ENCODE results near the gene LRMDA.

Gene LRMDA

GRCh38 chr10:75397496-75398199 is 33.8 kb upstream of the LRMDA start:
- Histone ChIP-seq H3K4me3 (ENCODE audit: low read depth, low read length) (peak overlapping the region; percentile 22; the same call in 1 of the 2 replicates), H3K9me3 (ENCODE audit: control insufficient read depth, insufficient read depth, low read length) (no peaks in the 10 kb centered on the region), H3K36me3 (ENCODE audit: control insufficient read depth, insufficient read depth, low read length) (no peaks in the 10 kb centered on the region), H3K27ac (ENCODE audit: low read depth, low read length) (no peak overlapping the region), H3K27me3 (ENCODE audit: control insufficient read depth, insufficient read depth, low read length) (peaks cover 98% of the 10 kb centered on the region), H3K4me1 (ENCODE audit: control insufficient read depth, insufficient read depth, low read length) (no peaks in the 10 kb centered on the region; the same call in none of the 2 replicates), H3K9ac (ENCODE audit: low read depth, low read length) (no peak overlapping the region)

DNA sequence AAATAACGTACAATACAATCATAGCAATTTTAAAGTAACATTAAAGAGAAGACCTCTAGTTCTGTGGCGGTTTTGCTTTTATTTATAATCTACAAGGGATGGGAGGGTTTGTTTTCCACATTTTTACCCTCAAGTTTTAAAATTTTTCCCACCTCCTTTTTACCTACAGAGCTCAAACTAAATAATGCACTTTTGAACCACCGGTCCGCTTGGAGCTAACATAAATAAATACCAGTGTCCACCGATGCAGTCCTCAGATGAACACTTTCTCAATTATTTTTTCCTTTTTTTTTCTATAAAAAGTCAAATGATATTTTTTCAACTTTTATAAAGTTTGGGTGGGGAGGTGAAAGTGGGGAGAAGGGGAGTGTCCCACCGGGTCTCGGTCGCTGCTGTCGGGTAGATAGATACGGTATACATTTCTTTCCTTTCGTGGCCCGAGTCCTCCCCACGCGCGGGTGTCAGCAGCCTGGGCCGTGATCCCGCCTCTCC is 33.2 kb upstream of the LRMDA start:
- H3K9me3 ChIP-seq (ENCODE audit: control insufficient read depth, insufficient read depth, low read length), result no peaks in the 10 kb centered on the region
- H3K27me3 ChIP-seq (ENCODE audit: control insufficient read depth, insufficient read depth, low read length), result peaks cover 98% of the 10 kb centered on the region
- H3K4me3 ChIP-seq (ENCODE audit: low read depth, low read length), result peak overlapping the region; percentile 52
- H3K9ac ChIP-seq (ENCODE audit: low read depth, low read length), result no peak overlapping the region
- no peaks in the 10 kb centered on the region for H3K36me3 ChIP-seq (ENCODE audit: control insufficient read depth, insufficient read depth, low read length)
- H3K27ac ChIP-seq (ENCODE audit: low read depth, low read length), result no peak overlapping the region
- no peaks in the 10 kb centered on the region; the same call in none of the 2 replicates for H3K4me1 ChIP-seq (ENCODE audit: control insufficient read depth, insufficient read depth, low read length)

- Histone ChIP-seq H3K36me3 (ENCODE audit: control insufficient read depth, insufficient read depth, low read length) (no peaks in the 10 kb centered on the region), H3K27ac (ENCODE audit: low read depth, low read length) (no peak overlapping the region), H3K9ac (ENCODE audit: low read depth, low read length) (no peak overlapping the region), H3K9me3 (ENCODE audit: control insufficient read depth, insufficient read depth, low read length) (no peaks in the 10 kb centered on the region), H3K27me3 (ENCODE audit: control insufficient read depth, insufficient read depth, low read length) (peaks cover 98% of the 10 kb centered on the region), H3K4me1 (ENCODE audit: control insufficient read depth, insufficient read depth, low read length) (peaks cover under 1% of the 10 kb centered on the region), H3K4me3 (ENCODE audit: low read depth, low read length) (peak overlapping the region; percentile 52)
Observed at GRCh38 chr10:75398692-75399460, 32.5 kb upstream of the LRMDA start.

DNA sequence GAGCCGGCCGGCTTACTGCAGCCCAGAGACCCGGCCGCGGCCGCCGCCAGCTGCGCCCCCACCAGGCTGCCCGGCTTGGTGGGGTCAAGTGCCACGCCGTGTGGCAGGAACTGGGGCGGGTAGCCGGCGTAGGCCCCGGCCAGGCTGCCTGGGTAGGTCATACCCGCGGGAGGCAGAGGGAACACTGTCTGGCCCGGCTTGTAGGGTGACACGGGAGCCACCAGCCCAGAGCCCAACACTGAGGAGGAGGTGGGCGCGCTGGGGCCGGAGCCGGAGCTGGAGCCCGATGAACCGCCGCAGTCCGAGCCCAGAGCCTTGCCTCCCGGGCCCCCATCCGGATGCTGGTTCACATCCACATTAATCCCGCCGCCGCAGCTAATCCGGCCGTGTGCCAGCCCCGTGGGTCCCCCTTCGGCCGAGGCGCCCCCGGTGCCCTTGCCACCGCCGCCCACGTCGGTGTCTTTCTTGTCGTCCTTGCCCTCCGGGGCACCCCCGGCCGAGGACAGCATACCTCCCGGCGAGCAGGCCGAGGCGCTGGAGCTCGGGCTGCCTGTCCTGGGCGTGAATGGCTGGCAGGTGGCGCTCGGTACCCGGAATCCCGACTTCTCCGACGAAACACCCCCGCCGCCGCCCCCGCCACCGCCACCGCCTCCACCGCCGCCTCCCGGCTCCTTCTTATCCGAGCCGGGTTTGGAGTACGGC is 31.8 kb upstream of the LRMDA start:
- H3K36me3 ChIP-seq (ENCODE audit: control insufficient read depth, insufficient read depth, low read length), result no peaks in the 10 kb centered on the region
- H3K4me1 ChIP-seq (ENCODE audit: control insufficient read depth, insufficient read depth, low read length), result peaks cover 8% of the 10 kb centered on the region
- H3K9ac ChIP-seq (ENCODE audit: low read depth, low read length), result no peak overlapping the region
- H3K27ac ChIP-seq (ENCODE audit: low read depth, low read length), result no peak overlapping the region
- H3K9me3 ChIP-seq (ENCODE audit: control insufficient read depth, insufficient read depth, low read length), result no peaks in the 10 kb centered on the region
- H3K4me3 ChIP-seq (ENCODE audit: low read depth, low read length), result peak overlapping the region; percentile 80
- H3K27me3 ChIP-seq (ENCODE audit: control insufficient read depth, insufficient read depth, low read length), result peaks cover 98% of the 10 kb centered on the region

DNA sequence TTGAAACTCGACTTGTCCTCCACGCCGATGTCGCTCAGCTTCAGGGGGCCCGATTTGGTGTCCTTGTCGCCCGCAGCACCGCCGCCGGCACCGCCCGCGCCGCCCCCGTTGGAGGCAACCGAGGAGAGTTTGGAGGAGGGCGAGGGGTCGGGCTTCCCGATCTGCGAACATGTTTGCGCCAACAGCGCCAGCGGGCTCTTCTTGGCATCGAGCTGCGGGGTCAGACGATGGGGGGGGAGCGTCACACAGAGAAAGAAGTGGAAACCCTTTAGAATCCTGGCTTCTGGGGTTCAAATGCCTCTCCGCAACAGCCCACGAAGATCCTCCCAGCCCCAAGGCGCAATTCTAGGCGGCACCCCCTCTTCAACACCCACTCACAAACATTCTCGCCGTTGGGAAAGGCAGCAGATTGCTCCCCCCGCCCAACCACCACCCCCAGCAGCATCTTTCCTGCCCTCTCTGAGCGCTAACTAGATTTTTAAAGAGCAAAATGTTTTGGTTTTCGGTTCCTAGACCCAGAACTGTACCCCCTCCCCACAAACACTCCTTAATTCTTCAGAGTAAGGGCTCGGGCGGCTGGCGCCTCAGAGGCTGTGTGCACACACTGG is 31.2 kb upstream of the LRMDA start:
- H3K4me1 ChIP-seq (ENCODE audit: control insufficient read depth, insufficient read depth, low read length), result peaks cover 11% of the 10 kb centered on the region
- no peaks in the 10 kb centered on the region for H3K9me3 ChIP-seq (ENCODE audit: control insufficient read depth, insufficient read depth, low read length)
- no peak overlapping the region for H3K27ac ChIP-seq (ENCODE audit: low read depth, low read length)
- H3K27me3 ChIP-seq (ENCODE audit: control insufficient read depth, insufficient read depth, low read length), result peaks cover 98% of the 10 kb centered on the region
- H3K4me3 ChIP-seq (ENCODE audit: low read depth, low read length), result peak overlapping the region; percentile 80
- no peak overlapping the region for H3K9ac ChIP-seq (ENCODE audit: low read depth, low read length)
- H3K36me3 ChIP-seq (ENCODE audit: control insufficient read depth, insufficient read depth, low read length), result no peaks in the 10 kb centered on the region

DNA sequence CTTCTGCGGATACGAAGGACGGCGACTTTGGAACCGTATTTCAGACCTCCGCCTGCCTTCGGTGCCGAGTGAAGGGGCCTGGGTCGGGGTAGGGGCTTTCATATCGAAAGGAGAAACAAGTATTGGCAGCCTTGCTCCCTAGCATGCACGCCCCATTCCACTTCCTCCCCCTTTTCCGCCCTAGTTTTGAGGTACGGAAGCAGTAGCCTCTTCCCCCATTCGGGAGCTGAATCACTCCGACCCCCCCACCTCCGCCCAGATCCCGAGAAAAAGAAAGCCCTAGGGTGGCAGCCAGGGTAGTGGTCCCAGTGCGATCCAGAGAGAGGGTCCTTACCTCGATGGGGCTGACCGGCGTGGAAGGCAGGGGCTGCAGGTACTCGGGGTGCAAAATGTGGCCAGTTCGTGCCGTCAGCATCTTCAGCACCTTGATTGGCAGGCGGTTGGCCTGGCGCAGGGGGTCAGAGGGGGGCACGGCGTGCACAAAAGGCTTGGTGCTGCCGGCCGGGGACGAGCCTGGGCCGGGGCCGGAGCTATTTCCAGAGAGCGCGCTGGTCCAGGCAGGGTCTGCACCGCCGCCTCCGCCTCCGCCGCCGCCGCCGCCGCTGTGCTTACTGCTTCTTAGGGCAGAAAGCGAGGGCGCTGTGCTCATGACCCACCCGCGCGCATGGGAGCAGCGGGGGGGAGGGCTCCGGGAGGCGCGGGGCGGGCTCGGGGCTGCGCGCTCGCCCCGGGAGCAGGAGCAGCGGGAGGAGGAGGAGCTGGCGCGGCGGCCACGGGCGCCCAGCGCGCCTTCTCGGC is 30.5 kb upstream of the LRMDA start:
- peaks cover 98% of the 10 kb centered on the region for H3K27me3 ChIP-seq (ENCODE audit: control insufficient read depth, insufficient read depth, low read length)
- H3K4me1 ChIP-seq (ENCODE audit: control insufficient read depth, insufficient read depth, low read length), result peaks cover 11% of the 10 kb centered on the region
- no peaks in the 10 kb centered on the region for H3K36me3 ChIP-seq (ENCODE audit: control insufficient read depth, insufficient read depth, low read length)
- no peak overlapping the region for H3K9ac ChIP-seq (ENCODE audit: low read depth, low read length)
- H3K27ac ChIP-seq (ENCODE audit: low read depth, low read length), result no peak overlapping the region
- no peaks in the 10 kb centered on the region for H3K9me3 ChIP-seq (ENCODE audit: control insufficient read depth, insufficient read depth, low read length)
- H3K4me3 ChIP-seq (ENCODE audit: low read depth, low read length), result peak overlapping the region; percentile 80

- Histone ChIP-seq H3K27me3 (ENCODE audit: control insufficient read depth, insufficient read depth, low read length) (peaks cover 98% of the 10 kb centered on the region), H3K9me3 (ENCODE audit: control insufficient read depth, insufficient read depth, low read length) (no peaks in the 10 kb centered on the region), H3K36me3 (ENCODE audit: control insufficient read depth, insufficient read depth, low read length) (no peaks in the 10 kb centered on the region), H3K27ac (ENCODE audit: low read depth, low read length) (no peak within 1 kb of the TSS), H3K4me3 (ENCODE audit: low read depth, low read length) (peak within 1 kb of the TSS; percentile 80), H3K4me1 (ENCODE audit: control insufficient read depth, insufficient read depth, low read length) (peaks cover 13% of the 10 kb centered on the region), H3K9ac (ENCODE audit: low read depth, low read length) (no peak within 1 kb of the TSS)
Observed at GRCh38 chr10:75401569-75402485, 29.6 kb upstream of the LRMDA start, which contains the start of gene ZNF503. Gene ZNF503 (minus strand): TSS chr10:75401764. CDS start chr10:75401419, 345 bp downstream.

- Histone ChIP-seq H3K27me3 (ENCODE audit: control insufficient read depth, insufficient read depth, low read length) (peaks cover 98% of the 10 kb centered on the region), H3K36me3 (ENCODE audit: control insufficient read depth, insufficient read depth, low read length) (no peaks in the 10 kb centered on the region), H3K9me3 (ENCODE audit: control insufficient read depth, insufficient read depth, low read length) (no peaks in the 10 kb centered on the region; the same call in 1 of the 2 replicates), H3K9ac (ENCODE audit: low read depth, low read length) (no peak overlapping the region), H3K4me3 (ENCODE audit: low read depth, low read length) (peak overlapping the region; percentile 80), H3K27ac (ENCODE audit: low read depth, low read length) (peak overlapping the region; percentile 50), H3K4me1 (ENCODE audit: control insufficient read depth, insufficient read depth, low read length) (peaks cover 21% of the 10 kb centered on the region)
Observed at GRCh38 chr10:75402486-75403143, 28.8 kb upstream of the LRMDA start.

Data from HUES48 (cell line).